Measurements from ENCODE around the gene DLG1.

Gene DLG1

GRCh38 chr3:197028728-197029510 is 269.5 kb downstream of the DLG1 start:
- Mint-ChIP-seq H3K27me3 (peaks cover 33% of the 10 kb centered on the region), H3K4me3 (peak overlapping the region; percentile 84), H3K27ac (peak overlapping the region; percentile 40 to 71), H3K4me1 (peaks cover 9% of the 10 kb centered on the region), H3K9me3 (no peaks in the 10 kb centered on the region)
- no peak for DNase-seq
- ATAC-seq: peak; percentile 25

GRCh38 chr3:197027896-197028727 is 270.3 kb downstream of the DLG1 start:
- peaks cover 17% of the 10 kb centered on the region for H3K4me1 Mint-ChIP-seq
- peak overlapping the region; percentile 84 for H3K4me3 Mint-ChIP-seq
- H3K27ac Mint-ChIP-seq: peak overlapping the region in 1 of 2 donors; percentile 40
- peaks cover 39% of the 10 kb centered on the region for H3K27me3 Mint-ChIP-seq
- ATAC-seq (no peak), DNase-seq (no peak)
- H3K9me3 Mint-ChIP-seq: no peaks in the 10 kb centered on the region

GRCh38 chr3:197027151-197027895 is 271.1 kb downstream of the DLG1 start:
- DNase-seq (no peak), ATAC-seq (no peak)
- Mint-ChIP-seq H3K4me3 (no peak overlapping the region), H3K27ac (no peak overlapping the region), H3K9me3 (no peaks in the 10 kb centered on the region), H3K27me3 (peaks cover 45% of the 10 kb centered on the region), H3K4me1 (peaks cover 23% of the 10 kb centered on the region)

GRCh38 chr3:197026481-197026866 is 271.9 kb downstream of the DLG1 start:
- H3K27ac Mint-ChIP-seq: no peak overlapping the region
- H3K9me3 Mint-ChIP-seq: no peaks in the 10 kb centered on the region
- DNase-seq (no peak), ATAC-seq (no peak)
- no peak overlapping the region for H3K4me3 Mint-ChIP-seq
- H3K27me3 Mint-ChIP-seq: peaks cover 46% of the 10 kb centered on the region
- peaks cover 23% of the 10 kb centered on the region for H3K4me1 Mint-ChIP-seq

- no peak overlapping the region for H3K27ac Mint-ChIP-seq
- ATAC-seq: no peak
- no peak overlapping the region for H3K4me3 Mint-ChIP-seq
- H3K9me3 Mint-ChIP-seq: no peaks in the 10 kb centered on the region
- H3K27me3 Mint-ChIP-seq: peaks cover 41% of the 10 kb centered on the region
- DNase-seq: no peak
- peaks cover 23% of the 10 kb centered on the region for H3K4me1 Mint-ChIP-seq
Measured at GRCh38 chr3:197025736-197026480, 272.5 kb downstream of the DLG1 start.

- H3K9me3 Mint-ChIP-seq: no peaks in the 10 kb centered on the region
- H3K4me1 Mint-ChIP-seq: peaks cover 23% of the 10 kb centered on the region
- no peak overlapping the region for H3K27ac Mint-ChIP-seq
- ATAC-seq (no peak), DNase-seq (no peak)
- H3K27me3 Mint-ChIP-seq: peaks cover 33% of the 10 kb centered on the region
- no peak overlapping the region for H3K4me3 Mint-ChIP-seq
Measured at GRCh38 chr3:197024881-197025735, 273.3 kb downstream of the DLG1 start.

- no peaks in the 10 kb centered on the region for H3K9me3 Mint-ChIP-seq
- DNase-seq (no peak), ATAC-seq (no peak)
- H3K4me1 Mint-ChIP-seq: peaks cover 20% of the 10 kb centered on the region
- peak overlapping the region in 1 of 2 donors; percentile 80 for H3K4me3 Mint-ChIP-seq
- no peak overlapping the region for H3K27ac Mint-ChIP-seq
- H3K27me3 Mint-ChIP-seq: peaks cover 24% of the 10 kb centered on the region
Measured at GRCh38 chr3:197023998-197024651, 274.3 kb downstream of the DLG1 start.

GRCh38 chr3:197023241-197023997 is 275.0 kb downstream of the DLG1 start:
- H3K9me3 Mint-ChIP-seq: no peaks in the 10 kb centered on the region
- peaks cover 19% of the 10 kb centered on the region for H3K27me3 Mint-ChIP-seq
- H3K4me1 Mint-ChIP-seq: peaks cover 15% of the 10 kb centered on the region
- H3K27ac Mint-ChIP-seq: peak overlapping the region; percentile 72 to 88
- ATAC-seq (peak; percentile 27), DNase-seq (no peak)
- peak overlapping the region; percentile 55 to 80 for H3K4me3 Mint-ChIP-seq

- Mint-ChIP-seq H3K4me1 (peaks cover 15% of the 10 kb centered on the region), H3K4me3 (peak overlapping the region in 1 of 2 donors; percentile 80), H3K27me3 (peaks cover 19% of the 10 kb centered on the region), H3K27ac (no peak overlapping the region), H3K9me3 (no peaks in the 10 kb centered on the region)
- DNase-seq (no peak), ATAC-seq (peak; percentile 13)
Measured at GRCh38 chr3:197022405-197023231, 275.8 kb downstream of the DLG1 start.

GRCh38 chr3:197021729-197022404 is 276.5 kb downstream of the DLG1 start:
- Mint-ChIP-seq H3K27ac (no peak overlapping the region), H3K4me1 (peaks cover 15% of the 10 kb centered on the region), H3K27me3 (peaks cover 19% of the 10 kb centered on the region), H3K9me3 (no peaks in the 10 kb centered on the region), H3K4me3 (no peak overlapping the region)
- ATAC-seq (no peak), DNase-seq (no peak)

- no peak for DNase-seq
- ATAC-seq: no peak
- Mint-ChIP-seq H3K4me1 (peaks cover 15% of the 10 kb centered on the region), H3K9me3 (no peaks in the 10 kb centered on the region), H3K27ac (no peak overlapping the region), H3K4me3 (no peak overlapping the region), H3K27me3 (peaks cover 19% of the 10 kb centered on the region)
Measured at GRCh38 chr3:197021231-197021630, 277.2 kb downstream of the DLG1 start.

- Mint-ChIP-seq H3K9me3 (no peaks in the 10 kb centered on the region), H3K4me1 (peaks cover 15% of the 10 kb centered on the region), H3K4me3 (no peak overlapping the region), H3K27ac (no peak overlapping the region), H3K27me3 (peaks cover 19% of the 10 kb centered on the region)
- no peak for DNase-seq
- no peak for ATAC-seq
Measured at GRCh38 chr3:197019535-197019934, 278.9 kb downstream of the DLG1 start.
